Spleen (tissue), 7 donors: ENCODE measurements around the gene UCKL1.

Experiments used
- POLR2A ChIP-seq, 3 donors: fragments of 450-650 bp; IDR thresholded peaks; one replicate each; pipeline ENCODE4 v1.5.1; 2017; ENCODE audit warnings: antibody characterized with exemption in 3 of 3, mild to moderate bottlenecking in 1 of 3
- POLR2AphosphoS5 ChIP-seq, 3 donors: sonication (generic); formaldehyde crosslinking; IDR thresholded peaks; one replicate each; pipeline ENCODE4 v1.5.1; 2017; ENCODE audit warnings: antibody characterized with exemption in 3 of 3
- TF ChIP-seq, protein P1 (sequence below), 11 experiments: fragments of 200-600 bp in 7 of 11; fragments of 450-650 bp in 4 of 11; sonication (generic) in 4 of 11; IDR thresholded peaks in 8 of 11; conservative IDR thresholded peaks in 3 of 11; 1 replicate in 7 of 11; 2 replicates in 4 of 11; pipeline versions ENCODE4 v1.4.0 to v1.8.0; 2016 to 2021; ENCODE audit warnings: antibody characterized with exemption in 11 of 11, inconsistent platforms in 4 of 11, mild to moderate bottlenecking in 1 of 11
- donor health status: DM: no; HTN: no; CAD: no; lungs with moderate emphysema.
- donor health status: DM: no; HTN: no; CAD: no.
- donor health status: DM: no; HTN: no; CAD: no.

DNA sequence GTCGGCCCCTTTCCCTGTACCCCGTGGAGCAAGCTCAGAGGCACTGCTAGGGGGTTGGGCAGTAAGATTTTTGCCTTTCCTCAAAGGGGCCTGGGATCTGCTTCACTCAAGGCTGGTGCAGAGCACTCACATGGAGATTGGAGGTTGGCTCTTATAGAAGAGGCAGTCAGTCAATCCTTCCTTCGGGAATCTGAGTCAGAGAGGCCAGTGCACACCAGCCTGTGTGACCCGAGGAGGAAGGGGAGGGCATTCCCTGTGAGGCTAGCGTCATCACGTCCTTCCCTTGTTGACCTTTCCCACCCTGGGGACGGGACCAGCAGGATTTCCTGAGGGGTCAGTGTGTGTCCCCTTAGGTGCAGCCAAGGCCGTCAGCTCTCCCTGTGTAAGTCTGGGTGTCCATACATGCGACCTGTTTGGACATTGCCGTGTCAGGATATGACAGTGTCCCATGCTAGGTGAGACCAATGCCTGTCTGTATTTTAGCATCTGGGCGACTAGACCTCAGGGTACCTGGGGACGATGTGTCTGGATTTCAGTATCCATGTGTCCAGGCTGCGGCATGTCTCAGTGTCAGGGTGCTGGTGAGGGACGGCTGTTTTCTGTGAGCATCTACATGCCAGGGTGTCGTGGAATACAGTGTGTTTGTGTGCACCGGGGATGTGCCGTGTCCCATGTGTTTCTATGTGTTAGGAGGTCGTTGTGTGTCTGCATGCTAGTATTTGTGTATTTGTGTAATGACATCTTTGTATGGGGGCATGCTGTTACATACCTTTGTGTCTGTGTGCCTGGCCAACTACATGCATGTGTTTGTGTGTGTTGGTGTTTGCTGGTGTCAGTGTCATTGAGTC lies 16.3 kb upstream of the UCKL1 start:
- TF ChIP-seq, protein P1, sequence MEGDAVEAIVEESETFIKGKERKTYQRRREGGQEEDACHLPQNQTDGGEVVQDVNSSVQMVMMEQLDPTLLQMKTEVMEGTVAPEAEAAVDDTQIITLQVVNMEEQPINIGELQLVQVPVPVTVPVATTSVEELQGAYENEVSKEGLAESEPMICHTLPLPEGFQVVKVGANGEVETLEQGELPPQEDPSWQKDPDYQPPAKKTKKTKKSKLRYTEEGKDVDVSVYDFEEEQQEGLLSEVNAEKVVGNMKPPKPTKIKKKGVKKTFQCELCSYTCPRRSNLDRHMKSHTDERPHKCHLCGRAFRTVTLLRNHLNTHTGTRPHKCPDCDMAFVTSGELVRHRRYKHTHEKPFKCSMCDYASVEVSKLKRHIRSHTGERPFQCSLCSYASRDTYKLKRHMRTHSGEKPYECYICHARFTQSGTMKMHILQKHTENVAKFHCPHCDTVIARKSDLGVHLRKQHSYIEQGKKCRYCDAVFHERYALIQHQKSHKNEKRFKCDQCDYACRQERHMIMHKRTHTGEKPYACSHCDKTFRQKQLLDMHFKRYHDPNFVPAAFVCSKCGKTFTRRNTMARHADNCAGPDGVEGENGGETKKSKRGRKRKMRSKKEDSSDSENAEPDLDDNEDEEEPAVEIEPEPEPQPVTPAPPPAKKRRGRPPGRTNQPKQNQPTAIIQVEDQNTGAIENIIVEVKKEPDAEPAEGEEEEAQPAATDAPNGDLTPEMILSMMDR (IDR thresholded peaks at IDR 0.05 in 8 of 11, conservative IDR thresholded peaks at IDR 0.05 in 3 of 11), result no peak
- TF ChIP-seq POLR2AphosphoS5 (IDR thresholded peaks at IDR 0.05), result peak in 2 of 3 donors; percentile 63 to 71
- TF ChIP-seq POLR2A (IDR thresholded peaks at IDR 0.05), result no peak
